Stimulated activated CD8-positive, alpha-beta memory T cell treated with anti-CD3 and anti-CD28 coated beads, Interleukin-4, amount 100 ng/mL, for 4 hours (primary cell): ENCODE results near the gene SYNDIG1.
"Not testable (repeated sequence)": the region's sequence is repeated elsewhere in the genome, so short reads cannot be mapped to it uniquely, and the experiment has no call there.

Experiments
- DNase-seq, 2 donors: peaks; one replicate each; pipeline ENCODE4 v3.0.0-alpha.2; 2020; ENCODE audit warnings: low read depth in 2 of 2, low spot score in 1 of 2

The SYNDIG1 gene

DNA sequence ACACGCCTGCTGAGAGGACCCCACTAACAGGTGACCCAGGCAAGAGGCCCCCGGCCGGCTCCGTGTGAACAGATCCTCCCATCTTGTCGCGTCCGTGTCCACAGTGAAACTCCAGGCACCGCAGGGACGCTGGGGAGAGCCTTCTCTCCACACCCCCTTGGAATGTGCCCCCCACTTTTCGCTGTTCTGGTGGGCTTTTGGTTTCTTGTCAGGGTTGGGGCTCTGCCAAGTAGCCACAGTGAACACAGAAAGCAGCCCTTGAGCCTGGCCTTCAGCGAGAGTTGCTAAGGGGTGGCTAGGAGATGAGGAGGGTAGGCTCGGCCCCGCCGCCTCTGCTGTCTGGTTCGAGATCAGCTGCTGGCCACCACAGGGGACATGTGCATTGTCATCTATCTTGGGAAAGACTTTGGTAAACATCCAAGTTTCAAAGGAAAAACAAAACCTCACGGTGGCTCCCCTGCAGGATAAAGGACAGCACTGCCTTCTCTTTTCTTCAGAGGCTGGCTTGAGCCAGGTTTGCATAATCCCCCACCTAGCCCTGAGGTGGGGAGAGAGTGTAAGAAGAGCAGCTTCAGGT, 22.7 kb downstream of the SYNDIG1 start:
- no peak for DNase-seq

DNA sequence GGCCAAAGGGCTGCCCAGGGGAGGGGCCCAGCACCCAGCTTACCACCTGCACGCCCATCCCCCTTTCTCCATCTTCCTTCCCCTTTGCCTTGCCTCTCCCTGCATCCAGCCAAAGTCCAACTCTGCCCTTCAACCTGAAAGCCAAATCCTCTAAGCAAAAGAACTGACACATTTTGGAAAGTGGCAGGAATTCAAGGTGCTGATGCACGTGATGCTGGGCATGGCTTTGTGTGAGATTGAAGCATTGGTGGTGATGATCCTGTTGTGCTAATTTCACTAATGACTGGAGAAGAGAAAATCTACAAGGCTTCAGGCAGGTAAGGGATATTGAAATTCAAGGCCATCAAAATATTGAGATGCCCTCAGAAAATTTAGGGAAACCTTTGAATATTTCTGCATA, 23.3 kb downstream of the SYNDIG1 start:
- DNase-seq: no peak

DNA sequence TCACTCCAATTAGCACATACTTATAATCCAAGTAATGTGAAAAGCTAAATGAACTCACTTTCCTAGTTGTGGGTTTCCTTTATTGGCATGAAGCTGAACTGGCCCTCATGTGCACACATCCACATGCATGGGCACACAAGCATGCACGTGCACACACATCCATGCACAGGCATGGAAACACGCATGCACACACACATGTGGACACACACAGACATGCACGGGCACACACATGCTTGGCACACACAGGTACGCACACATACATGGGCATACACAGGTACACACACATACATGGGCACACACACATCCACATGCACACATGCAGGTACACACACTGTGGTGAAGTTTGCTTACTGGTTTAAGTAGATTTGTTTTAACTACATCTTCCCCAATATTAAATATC, 23.8 kb downstream of the SYNDIG1 start:
- no peak for DNase-seq

DNA sequence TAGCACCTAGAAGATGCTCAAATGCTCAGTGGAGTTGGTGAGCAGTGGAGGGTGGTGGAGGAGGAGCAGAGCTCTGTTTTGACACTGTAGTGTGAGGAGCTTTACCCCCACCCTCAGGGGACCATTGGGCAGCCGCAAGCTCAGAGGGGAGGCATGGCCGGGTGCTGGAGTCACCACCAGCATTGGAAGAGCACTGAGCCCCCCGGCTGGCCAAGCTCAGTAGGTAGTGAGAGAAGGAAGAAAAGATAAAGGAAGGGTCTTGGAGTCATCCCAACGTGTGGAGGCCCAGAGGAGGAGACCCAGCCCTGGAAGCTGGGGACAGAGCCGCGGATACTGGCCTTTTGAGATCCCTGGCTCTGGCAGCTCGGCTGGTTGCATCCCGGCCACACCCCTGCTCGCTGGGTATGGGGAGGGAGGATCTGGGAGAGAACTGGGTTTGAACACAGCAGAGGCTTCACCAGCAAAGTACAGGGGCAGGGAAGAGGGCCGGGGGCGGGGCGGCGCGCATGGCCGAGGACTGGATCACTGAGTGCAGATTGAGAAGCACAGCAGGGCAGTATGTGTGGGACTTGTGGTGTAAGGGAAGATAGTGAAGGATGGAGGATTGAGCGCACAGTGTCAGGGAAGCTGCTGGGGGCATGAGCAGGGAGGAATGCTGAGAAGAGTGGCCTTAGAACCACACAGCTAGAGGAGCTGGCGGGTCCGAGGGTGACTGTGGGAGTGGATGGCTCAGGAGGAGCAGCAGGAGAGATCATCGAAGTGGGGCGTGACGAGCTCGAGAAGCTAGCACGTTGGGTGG, 24.4 kb downstream of the SYNDIG1 start:
- DNase-seq: no peak

DNA sequence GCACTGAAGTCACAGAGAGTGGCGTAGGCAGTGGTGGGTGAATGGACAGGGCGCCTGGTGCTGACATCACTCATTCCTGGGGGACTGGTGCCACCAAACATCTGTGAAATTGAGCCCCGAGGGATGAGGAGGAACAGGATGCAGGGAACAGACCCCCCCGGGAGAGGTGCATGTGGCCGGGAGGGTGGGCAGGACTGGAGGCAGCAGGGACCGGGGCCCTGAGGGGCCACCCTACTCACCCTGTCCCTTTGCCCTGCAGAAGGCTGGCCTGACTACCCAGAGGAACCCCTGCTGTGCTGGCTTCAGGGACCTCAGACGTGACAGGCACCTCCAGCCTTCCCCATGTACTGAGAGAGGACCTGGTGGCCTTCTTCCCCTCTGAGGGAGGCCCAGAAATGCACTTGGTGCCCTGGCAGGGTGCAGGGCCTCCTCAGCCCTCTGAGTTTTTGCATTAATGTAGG, 25.1 kb downstream of the SYNDIG1 start:
- DNase-seq: no peak

DNA sequence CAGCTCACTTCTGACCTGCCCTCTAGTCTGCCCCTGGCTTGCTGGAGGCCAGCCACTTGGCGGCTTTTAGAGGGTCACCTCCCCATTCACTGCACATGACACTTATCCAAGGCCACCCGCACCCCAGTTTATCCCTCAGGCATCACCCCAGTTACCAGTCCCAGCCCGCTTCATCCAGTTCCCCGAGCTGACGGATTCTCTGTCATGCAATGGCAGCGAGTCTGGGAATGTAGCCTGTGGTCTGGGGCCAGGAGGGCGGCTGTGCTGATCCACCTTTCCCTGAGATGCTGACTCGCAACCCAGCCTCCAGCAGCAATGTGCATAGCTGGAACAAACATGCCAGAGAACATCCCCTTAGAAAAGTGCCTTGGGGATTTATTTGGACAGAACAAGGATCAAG, 25.8 kb downstream of the SYNDIG1 start:
- no peak for DNase-seq

DNA sequence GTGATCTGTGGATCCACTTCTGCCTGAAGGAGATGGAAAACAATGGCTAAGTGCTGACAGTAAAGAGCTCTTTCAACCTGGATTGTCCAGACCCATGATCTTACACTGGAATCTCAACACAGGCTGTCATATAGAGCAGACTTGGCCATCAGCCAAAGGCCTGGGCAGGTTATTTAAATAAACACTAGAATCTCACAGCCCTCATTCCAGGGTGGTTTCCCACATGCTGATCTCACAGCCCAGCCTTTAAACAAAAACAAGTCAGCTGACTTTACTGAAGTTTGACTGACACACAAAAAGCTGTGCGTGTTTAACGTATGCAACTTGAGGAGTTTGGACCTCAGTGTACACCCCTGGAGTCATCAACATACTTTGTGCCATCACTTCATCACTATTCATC, 28.4 kb downstream of the SYNDIG1 start:
- no peak for DNase-seq

DNA sequence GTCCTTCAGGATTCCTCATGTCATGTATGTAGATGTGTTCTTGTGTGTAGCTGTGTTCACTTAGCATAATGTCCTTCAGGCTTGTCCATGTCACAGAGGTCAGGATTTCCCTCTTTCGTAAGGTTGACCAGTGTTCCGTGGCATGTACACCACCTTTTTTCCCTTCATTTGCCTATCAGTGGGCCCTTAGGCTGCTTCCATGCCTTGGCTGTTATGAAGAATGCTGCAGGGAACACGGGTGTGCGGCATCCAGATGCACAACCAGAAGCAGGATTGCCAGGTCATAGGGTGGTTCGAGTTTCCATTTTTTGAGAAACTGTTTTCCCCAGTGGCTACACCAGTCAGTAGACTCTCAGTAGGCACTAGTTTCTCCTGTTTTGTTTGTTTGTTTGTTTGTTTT, 29.2 kb downstream of the SYNDIG1 start:
- no peak for DNase-seq

DNA sequence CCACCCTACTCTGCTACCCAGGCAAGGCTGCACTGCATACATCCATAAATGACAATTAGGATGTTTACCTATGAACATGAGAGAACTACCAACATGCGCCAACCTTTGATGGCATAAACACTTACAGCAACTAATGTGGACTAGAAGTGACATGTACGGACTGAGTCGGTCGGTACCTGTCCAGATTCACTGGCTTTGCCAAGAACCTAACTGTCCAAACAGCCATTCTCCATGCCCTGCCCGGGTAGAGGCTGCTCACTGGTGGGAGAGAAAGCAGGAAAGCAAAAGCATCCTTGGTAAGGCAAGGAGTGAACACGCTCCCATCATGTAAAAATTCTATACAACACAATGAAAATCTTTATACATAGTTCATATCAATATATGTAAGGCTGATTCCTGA, 30.0 kb downstream of the SYNDIG1 start:
- no peak for DNase-seq

DNA sequence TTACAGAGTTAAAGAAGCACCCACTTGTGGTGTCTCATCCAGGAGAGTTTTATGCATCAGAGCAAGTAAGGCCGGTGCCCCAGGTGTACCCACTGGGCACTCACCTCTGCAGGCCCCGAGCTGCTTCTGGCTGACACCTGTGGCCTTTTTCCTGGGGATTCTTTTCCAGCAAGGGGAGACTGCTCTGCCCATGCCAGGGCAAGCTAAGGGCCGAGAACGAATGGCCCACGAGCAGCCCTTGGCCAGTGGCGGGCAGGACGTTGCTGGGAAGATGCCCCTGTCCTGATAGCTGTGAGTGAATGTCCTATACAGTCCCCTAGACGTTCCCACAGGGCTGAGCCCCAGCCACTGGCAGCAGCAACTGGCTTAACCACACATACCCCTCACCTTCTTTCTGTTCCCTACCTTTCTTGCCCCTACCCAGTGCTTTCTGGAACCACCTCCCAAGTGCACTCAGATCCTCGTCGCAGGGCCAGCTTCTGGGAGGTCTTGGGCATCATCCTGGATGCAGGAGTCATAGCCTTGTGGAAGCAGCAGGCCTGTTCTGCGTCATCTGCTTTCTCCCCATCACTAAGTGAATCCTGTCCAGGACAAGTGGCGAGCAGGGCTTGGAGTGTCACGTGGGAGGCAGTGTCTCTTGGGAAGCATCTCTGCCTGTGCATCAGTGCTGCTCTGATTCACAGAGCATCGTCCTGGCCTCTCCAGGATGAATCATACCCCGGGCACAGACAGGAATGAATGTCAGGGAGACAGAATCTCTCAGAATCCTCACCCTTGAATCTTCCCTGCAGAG, 32.5 kb downstream of the SYNDIG1 start:
- DNase-seq: no peak

DNA sequence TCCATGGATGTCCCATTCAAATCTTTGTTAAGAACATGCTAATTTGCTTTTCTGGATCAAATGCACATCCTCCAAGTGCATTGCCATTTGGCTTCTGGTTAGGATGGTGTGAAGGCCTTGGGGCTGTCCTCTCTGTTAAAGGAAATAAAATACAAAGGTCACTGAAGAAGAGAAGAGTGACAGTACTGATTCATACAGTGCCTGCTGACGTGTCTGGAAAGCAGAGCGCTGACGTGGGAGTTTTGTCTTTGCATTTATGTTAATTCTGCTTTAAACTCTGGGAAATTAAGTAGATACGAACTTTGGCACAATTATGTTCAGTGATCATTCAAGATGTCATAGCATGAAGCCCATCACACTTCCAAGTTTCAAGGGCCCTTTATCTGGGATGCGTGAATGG, 33.2 kb downstream of the SYNDIG1 start:
- no peak for DNase-seq

DNA sequence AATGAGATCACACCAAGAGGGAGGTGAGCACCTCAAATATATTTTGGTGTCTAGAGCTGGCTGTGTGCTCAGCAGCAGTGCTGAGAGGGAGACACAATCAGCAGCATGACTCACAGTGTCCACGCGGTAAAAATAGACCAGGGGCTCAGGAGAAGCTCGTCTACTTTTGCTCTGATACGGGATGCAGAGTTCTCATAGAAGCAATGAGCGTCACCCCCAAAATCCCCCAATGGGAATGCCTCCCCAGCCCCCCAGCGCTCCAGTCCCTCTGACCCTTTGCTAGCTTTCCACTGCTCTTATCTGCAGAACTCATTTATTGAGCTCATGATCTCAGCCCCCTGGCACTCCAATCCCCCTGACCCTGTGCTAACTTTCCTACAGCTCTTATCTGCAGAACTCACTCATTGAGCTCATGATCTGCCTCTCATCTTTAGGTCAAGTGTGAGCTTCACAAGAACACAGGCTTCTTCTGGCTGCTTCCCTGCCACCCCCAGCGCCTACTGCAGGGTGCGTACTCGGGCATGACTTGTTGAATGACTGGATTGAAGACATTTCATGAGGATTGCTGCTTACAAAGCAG, 34.0 kb downstream of the SYNDIG1 start:
- DNase-seq: no peak

DNA sequence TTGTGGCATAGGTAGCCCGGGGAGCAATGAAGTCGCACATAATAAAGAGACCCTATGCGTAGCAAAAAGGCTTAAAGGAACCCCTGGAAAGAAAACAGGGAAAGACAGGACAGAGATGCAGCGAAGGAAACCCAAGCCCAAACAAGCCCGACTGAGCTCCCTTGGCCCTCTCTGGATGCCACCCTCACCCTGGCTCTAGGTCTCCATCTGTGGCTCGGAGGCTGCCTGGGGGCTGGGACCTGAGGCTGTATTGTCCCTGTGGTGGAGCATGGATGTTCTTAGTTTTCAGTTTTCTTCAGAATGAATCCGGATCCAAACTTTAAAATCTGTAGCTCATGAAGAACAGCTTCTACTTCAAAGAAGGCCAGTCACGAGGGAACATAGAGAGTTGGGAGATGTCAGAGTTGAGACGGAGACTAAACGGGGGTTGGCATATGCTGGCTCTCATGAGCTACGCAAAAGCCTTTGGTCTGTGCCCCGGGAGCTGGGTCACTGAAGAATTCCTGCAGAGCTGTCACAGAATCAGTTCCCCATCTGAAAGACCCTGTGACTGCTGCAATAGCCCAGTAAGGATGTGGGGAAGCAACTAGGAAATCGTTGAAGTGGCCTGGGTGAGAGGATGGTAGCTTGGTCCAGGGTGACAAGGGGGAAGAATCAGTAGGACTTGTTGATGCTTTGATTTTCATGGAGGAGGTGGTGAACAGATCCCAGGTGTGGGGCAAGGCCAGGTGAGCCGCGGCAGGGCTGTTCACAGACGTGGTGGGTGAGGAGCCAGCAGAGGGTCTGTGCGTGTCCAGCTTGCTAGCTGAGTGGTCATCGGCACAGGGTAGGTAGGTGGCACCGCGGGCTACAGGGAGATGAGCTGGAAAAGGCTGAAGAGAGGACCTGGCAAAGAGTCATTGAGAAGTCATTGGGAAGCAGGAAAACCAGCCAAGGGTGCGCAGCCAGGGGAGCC, 35.2 kb downstream of the SYNDIG1 start:
- DNase-seq: no peak

DNA sequence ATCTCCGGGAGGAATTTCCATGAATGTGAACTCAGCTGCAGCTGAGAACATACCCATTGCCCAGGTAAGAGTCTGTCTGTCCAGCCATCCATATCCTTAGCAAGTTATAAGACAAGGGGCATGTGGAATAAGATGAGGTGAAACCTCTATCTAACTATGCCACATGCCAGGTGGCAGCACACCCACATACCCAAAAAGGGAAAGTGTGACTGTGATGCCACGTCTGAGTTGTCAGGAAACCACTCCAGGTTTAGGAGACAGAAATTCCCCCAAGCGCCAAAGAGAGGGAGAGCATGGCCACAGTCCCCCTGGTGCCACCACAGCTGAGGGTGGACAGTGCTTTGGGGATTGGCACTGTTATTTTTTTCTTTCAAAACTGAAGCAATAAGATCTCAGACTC, 36.7 kb downstream of the SYNDIG1 start:
- DNase-seq: no peak

DNA sequence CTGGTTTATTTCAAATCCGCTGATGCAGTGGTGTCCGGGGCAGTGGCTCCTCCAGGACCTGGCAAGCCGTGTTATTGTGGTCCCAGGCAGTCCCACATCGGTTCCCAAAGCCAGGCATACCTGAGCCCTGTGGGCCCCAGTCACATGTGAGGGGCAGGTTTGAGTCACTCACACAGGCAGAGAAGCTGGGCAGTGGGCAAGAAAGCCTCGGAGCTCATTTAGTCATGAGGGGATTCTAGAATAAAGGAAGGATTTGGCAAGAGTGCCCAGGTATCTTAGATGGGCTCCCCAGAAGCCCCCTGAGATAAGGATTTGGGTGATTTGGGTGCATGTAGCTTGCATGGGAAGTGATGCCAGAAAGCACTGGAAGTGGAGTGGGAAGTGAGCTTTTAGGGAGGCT, 37.3 kb downstream of the SYNDIG1 start:
- DNase-seq: no peak

DNA sequence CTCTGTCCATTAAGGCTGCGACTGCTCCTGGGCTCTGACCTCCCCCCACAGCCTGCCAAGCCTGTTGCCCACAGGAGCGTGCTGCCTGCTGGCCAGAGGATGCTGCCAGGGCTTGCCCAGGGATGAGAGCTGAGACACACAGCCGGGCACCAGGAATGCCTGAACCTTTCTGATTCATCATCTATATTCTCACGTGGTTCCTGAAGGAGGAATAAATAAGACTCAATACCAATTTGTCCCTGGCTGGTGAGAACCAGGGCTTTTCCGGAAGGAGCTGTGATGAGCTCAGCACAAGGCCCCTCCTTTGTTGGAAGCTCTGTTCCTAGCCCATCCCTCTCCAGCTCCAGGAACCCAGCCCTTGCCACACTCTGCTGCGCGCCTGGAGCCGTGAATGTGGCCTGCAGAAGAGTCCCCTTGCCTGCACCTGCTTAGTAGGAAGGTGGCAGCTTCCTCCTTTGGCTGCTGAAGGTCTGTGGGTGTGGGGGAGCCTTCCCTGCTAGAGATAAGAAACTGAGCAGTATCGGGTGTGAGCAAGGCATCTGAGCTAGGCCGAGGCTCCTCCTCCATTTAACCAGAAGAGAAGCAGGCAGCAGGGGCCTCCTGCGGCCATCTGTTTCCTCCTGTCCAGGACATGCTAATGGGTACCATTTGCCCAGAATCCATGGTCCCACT, 37.9 kb downstream of the SYNDIG1 start:
- DNase-seq: no peak

DNA sequence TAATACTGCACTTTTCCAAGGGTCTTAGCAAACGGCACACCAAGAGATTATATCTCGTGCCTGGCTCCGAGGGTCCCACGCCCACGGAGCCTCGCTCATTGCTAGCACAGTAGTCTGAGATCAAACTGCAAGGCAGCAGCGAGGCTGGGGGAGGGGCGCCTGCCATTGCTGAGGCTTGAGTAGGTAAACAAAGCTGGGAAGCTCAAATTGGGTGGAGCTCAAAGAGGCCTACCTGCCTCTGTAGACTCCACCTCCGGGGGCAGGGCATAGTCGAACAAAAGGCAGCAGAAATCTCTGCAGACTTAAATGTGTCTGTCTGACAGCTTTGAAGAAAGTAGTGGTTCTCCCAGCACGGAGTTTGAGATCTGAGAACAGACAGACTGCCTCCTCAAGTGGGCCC, 43.0 kb downstream of the SYNDIG1 start:
- not testable (repeated sequence) for DNase-seq

DNA sequence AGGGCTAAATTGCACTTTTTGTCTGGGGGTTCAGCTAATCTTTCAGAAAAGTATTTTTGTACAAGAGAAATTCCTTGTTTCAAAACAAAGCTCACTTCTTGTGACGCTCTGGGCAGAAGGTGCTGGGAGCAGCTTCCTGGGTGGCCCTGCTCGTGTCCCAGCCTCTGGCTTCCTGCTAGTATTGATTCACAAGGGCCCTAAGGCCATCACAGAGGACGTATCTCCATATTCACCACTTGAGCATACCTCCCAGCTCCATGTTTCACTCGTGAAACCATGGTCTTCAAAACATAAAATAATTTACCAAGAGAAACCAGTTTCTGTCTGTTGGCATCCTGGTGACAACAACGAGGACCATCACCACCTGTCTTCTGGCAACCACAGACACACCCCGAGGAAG, 49.1 kb downstream of the SYNDIG1 start:
- no peak for DNase-seq

DNA sequence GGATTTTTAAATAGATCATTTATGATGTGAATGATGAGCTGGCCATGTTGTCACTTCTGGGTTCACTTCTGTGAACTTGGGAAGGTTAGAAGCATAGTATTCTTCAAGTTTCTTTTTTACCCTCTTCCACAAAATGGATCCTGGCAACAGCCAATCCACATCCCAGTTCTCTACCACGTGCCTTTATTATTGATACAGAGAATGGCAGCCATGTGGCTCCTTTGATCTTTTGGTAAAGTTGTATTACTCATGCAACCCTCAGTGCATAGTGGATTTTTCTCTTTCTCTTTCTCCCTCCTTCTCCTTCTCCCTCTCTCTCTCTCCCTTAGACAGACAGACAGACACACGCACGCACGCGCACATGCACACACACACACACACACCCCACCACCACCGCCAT, 50.0 kb downstream of the SYNDIG1 start:
- DNase-seq: no peak

DNA sequence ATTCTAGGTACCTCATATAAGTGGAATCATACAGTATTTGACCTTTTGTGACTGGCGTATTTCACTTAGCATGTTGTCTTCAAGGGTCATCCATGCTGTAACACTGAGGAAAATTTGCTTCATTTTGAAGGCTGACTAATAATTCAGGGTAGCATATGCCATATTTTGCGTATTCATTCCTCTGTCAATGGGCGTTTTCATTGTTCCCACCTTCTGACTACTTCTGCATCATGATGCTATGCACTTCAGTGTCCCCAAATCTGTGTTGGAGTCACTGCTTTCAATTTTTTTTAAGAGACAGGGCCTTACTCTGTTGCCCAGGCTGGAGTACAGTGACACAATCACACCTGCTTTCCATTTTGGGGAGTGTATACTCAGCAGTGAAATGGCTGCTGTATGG, 51.6 kb downstream of the SYNDIG1 start:
- no peak for DNase-seq
